ENCODE results near the gene TSPAN5.

TSPAN5 gene

DNA sequence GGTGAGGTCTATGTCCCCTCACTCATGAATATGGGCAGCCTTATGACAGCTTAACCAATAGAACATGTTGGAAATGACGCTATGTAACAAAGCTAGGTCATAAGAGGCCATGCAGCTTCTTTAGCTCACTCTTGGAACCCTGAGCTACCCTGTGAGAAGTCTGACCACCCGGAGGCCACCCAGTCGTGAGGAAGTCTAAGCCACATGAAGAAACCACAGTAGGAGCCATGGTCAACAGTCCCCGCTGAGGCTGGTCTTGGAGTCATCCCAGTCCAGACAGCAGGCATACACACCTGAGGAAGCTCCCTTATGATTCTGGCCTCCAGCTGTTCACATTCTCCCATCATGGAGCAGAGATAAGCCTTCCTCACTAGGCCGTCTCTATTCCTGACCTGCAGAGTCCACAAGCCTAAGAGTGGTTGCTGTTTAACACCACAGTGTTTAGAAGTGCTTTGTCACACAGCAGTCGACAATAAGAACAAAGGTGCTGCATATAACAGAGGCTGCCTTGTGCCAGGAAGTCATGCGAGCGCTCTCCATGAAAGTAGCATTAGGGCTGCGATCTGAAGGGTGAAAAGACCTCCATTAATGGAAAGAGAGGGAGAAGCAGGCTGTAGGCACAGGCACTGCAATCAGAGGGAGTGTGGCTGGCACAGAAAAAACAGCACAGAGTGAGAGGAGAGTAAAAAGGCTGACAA is 38.2 kb downstream of the TSPAN5 start:
- DNase-seq (ENCODE audit: low read depth in 1 of 2, low spot score in 1 of 2) = no peak

- DNase-seq (ENCODE audit: low read depth in 1 of 2, low spot score in 1 of 2) = no peak
Measured at GRCh38 chr4:98619180-98619579, 39.2 kb downstream of the TSPAN5 start.

- DNase-seq (ENCODE audit: low read depth in 1 of 2, low spot score in 1 of 2) = no peak
Measured at GRCh38 chr4:98618680-98619079, 39.7 kb downstream of the TSPAN5 start.

DNA sequence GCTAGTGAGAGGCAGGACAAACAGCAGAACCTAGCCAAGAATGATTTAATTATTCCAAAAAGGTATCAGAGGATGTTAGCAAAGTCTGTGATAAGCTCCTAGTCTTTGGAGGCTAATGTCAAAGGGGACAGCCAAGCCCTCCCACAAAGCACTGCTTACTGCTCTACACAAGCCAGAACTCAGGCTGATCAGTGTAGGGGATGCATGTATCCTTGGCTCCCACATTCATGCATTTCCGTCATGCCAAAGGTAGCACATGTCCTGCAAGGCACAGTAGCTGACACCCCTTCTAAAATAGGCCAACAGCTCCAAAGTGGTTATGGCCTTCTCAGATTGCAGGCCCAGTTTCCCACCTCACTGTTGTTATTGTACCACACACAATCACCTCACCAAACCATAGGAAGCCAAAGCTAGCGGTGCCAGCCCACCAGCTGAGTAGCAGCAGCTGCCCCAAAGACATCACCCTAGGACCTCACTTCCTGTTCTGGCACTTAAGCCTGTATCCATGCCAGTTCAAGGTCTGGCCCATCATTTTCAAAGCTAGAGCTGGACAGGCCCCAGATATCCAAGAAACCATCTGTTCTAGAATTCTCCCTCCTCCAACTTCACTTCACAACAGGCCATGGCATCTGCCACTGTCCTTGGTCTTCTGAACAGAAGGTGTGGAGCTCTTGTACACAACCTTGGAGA is 40.9 kb downstream of the TSPAN5 start:
- no peak for DNase-seq (ENCODE audit: low read depth in 1 of 2, low spot score in 1 of 2)

- DNase-seq (ENCODE audit: low read depth in 1 of 2, low spot score in 1 of 2) = no peak
Measured at GRCh38 chr4:98615991-98616390, 42.4 kb downstream of the TSPAN5 start.

DNA sequence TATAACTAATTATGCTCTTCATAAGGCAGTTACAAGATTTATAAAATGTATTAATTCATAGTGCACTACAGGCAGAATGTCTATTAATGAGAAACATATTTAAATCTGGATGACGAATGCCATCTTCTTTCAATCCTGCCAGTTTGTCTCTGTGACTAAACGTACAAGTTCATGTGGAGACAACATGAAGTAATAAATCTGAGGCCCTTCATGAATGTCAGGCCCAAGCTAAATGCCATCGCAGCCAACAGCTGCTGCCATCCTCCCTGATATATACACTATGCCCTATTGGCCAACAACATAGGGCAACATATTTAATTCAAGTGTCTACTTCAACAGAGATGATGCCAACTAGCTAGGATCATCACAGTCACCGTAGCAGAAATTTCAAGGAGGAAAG is 43.7 kb downstream of the TSPAN5 start:
- DNase-seq (ENCODE audit: low read depth in 1 of 2, low spot score in 1 of 2) = no peak

DNA sequence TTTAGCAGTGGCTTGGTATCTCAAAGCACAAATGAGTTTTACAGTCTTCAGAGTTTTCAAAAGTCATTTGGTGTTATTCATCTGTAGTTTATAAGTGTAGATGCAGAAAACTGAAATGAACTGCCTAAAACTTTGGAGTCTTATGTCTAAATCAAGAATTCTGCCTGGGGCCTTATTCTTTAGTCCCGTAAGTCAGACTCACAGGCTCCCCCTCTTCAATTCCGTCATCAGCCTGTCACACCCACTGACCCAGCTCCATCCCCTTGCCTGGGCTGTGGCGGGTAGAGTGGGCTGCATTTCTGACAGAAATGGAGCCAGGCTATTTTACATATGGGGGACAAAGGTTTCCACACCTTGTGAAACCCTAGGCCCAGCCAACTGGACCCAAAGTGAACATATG is 44.3 kb downstream of the TSPAN5 start:
- DNase-seq (ENCODE audit: low read depth in 1 of 2, low spot score in 1 of 2) = no peak

DNA sequence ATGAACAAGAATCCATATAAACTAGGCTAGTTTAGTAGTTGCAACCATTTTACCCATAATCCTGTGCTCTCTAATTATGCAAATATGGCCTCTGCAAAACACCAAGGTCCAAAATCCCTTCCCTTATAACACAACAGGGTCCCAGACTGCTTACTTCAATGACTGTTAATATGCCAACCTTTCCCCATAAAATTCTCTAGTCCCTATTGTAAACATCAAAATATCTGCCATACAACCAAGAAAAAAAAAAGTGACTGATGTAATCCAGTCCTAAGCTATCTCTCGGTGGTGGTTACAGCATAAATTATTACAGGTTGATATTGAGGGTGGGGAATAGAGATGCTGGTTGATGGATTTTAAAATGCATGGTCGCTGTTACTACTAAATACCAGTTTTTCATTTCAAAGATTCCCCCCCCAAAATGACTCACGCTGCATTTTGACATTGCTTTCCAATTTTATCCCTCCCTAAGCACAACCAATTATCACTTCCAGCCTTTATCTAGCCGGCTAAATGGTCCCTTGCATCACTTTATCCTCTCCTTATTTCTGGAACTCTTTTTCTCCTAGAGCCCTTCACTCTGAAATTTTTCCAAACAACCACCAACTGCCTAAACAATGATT is 44.8 kb downstream of the TSPAN5 start:
- DNase-seq (ENCODE audit: low read depth in 1 of 2, low spot score in 1 of 2) = no peak

DNA sequence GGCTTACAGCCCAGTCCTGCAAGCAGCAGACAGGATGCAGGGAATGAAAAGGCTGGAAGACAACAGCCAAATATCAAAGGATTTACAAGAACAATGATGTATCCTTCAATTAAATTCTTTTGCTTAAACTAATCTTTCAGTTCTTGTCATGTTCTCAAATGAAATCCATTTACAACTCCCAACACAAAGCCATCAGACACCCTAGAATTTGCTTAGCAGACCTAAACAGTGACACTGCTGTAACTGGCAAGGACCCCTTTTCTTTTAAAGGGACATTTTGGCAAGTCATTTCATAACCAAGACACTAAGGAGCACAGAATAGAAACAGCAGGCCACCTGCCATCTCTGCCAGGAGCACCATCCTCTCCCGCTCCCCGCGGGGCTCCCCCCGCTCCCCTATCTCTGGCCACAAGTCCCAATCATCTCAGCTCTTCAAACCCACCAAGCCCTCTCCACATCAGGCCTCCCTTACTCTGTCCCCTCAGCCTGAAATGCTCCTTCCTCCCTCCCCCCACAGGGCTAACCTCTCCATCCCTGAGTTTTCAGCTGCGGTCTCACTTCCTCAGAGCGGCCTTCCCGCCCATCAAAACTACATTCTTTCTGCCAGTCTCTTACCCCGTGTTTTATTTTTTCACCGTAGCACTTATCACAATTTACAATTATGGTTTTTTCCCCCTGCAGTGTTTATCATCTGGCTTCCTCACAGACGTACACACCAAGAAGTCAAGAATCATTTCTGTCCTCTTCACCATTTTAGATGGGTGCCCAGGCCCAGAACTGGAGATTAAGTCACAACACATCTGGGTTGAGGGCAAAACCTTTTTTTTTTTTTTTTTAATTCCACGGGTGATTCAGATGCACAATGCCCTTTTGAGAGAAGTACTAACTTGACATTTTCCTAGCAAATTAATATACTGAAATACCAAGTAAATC is 45.8 kb downstream of the TSPAN5 start:
- DNase-seq (ENCODE audit: low read depth in 1 of 2, low spot score in 1 of 2) = no peak

DNA sequence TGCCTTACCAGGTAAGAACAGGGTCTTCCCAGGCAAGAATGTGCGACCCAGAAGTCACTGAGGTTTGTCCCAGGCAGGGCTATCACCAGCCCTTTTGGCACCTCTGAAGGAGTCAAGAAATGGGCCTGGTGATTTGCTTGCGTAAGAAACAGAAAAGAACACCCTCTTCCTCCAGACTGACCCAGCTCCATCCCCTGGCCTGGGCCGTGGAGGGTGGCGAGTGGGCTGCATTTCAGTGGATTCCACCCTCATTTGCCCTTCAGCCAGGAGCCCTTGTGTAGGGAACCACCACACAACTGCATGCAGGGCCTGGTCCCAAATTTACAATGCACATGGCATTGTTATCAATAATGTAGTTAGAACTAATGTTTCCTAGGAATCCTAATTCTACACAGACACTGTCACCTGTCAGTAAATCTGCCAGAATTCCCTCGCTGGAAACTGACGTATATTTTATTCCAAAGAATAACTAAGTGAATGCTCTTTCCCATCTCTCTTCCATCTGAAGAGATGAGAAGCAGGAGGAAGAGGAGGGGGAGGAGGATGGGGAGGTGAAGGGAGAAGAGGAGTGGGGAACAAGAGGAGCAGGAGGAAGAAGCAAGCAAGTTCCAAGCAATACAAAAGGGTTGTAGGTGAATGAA is 46.6 kb downstream of the TSPAN5 start:
- DNase-seq (ENCODE audit: low read depth in 1 of 2, low spot score in 1 of 2) = no peak

DNA sequence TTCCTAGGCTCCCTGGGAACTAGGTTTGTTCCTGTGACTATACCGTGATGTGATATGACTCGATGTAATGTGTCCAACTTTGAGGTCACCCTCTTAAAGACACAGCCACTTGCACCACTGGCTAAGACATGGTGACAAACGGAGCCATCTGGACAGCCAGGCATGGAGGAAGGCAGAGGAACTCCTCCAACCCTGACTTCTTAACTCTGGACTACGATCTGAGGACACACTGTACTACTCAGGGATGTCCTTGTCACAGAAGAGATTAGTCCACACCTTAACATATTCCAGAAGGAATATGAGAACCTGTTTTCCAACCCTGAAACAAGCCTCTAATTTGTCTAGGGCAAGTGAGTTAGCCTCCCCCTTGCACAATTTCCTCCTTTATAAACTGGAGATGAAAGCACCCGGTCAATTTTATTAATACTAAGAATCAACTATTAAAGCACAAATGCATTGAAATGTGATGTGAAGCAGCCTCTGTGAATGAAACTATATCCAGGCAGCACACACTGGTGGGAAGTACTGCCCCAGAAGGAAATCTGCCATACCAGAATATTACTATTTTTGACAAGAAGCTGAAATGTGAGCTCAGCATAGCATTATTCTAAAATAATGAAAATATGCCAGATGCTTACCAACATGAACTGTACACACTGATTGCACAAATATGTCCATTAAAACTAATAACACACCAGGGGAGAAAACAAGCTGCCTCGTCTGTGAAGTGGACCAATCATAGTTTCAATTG is 47.3 kb downstream of the TSPAN5 start:
- no peak for DNase-seq (ENCODE audit: low read depth in 1 of 2, low spot score in 1 of 2)

DNA sequence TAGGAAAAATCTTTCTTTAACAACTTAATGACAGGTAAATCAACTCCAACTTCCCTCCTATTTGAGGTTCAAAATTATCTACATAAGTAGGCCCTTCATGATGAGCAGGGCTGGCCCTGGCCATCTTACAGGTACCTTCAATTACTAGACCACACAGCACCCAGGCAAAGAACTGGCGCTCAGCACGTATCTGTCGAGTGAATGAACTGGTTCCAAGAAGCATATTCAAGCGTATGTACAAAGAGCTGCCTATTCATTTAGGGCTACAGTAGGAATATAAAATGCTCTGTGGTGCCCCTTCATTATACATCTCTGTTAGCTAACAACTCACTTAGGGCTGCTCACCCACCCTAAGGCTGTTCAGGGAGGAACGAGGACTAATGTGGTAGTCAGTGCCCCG is 48.0 kb downstream of the TSPAN5 start:
- DNase-seq (ENCODE audit: low read depth in 1 of 2, low spot score in 1 of 2) = no peak

DNA sequence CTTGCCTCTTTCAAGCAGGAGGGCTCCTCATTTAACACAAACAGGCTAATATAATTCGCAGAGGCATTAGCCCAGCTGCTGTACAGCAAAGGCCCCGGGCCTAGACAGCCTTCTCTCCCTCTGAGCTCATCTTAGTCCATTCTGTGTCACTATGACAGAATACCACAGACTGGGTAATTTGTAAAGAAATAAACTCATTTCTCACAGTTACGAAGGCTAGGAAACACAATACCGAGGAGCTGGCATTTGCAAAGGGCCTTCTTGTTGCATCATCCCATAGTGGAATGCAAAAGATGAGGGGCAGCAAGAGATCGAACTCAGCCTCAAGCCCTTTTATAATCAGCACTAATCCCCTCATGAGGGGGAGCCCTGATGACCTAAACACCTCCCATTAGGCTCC is 48.5 kb downstream of the TSPAN5 start:
- DNase-seq (ENCODE audit: low read depth in 1 of 2, low spot score in 1 of 2) = no peak

DNA sequence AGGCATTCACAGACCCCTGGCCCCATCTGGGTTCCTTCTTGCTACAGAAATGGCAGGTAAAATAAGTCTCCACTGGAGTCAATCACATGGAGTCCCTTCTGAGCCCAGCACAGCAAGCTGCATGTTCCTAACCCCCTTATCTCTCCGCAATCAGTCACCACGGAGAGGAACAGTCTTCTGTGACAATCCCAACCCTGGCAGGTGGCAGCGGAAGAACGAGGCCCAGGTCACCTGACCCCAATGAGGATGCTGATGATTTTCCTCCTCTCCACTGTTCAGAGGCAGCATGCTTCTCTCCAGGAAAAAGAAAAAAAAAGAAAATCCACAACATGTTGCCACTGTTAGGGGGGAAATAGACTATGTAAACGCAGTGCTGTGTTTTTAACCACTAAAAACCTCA is 50.1 kb downstream of the TSPAN5 start:
- DNase-seq (ENCODE audit: low read depth in 1 of 2, low spot score in 1 of 2) = no peak

DNA sequence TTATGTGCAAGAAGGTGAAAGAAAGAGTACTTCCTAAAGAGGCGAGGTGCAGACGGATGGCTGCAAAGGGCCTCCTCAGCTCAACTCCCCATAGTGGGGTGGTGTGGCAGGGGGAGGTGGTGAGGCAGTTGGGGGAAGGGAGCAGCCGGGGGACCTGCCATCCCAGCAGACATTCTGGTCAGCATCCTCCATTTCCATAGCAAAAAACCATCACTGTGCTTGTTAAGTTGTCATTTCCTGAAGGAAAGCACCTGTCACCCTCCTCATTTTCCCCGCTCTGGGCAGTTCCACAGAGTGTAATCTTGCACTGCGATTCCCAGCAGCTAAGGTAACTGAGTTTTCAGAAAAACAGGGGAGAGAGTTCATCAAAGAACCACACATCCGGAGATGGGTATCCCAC is 51.5 kb downstream of the TSPAN5 start:
- DNase-seq (ENCODE audit: low read depth in 1 of 2, low spot score in 1 of 2) = no peak

- no peak for DNase-seq (ENCODE audit: low read depth in 1 of 2, low spot score in 1 of 2)
Measured at GRCh38 chr4:98605216-98605615, 53.2 kb downstream of the TSPAN5 start.

GRCh38 chr4:98604723-98605122 is 53.7 kb downstream of the TSPAN5 start:
- no peak for DNase-seq (ENCODE audit: low read depth in 1 of 2, low spot score in 1 of 2)

- no peak for DNase-seq (ENCODE audit: low read depth in 1 of 2, low spot score in 1 of 2)
Measured at GRCh38 chr4:98603683-98604521, 54.5 kb downstream of the TSPAN5 start.

DNA sequence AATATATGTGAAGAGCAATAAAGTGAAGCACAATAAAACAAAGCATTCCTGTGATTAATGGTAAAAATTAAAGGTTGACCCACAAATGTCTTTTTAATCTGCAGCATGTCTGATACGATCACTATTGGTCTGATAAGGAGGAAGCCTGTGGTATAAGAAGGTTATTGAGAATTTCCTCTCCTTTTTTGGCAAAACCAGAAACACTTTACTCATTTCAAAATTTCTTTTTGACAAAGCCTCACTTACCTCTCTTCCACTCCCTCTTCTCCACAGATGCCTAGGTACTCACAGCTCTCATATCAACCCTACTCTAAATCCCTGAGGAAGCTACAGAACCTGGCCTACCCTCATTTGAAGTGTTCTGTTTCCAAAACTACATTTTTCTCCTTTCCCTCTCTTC is 56.1 kb downstream of the TSPAN5 start:
- DNase-seq (ENCODE audit: low read depth in 1 of 2, low spot score in 1 of 2) = no peak

Measured in activated CD4-positive, alpha-beta T cell treated with anti-CD3 and anti-CD28 coated beads, Interleukin-2, amount 50 U/mL, for 24 hours (primary cell).